Measurements from ENCODE around the gene ITIH5. TPM values are rescaled to one million over a fixed set of nuclear protein-coding genes. Genes with fewer than 3 reads are reported as not detected.

ITIH5 gene
- not detected in 2 replicates for total RNA-seq

DNA sequence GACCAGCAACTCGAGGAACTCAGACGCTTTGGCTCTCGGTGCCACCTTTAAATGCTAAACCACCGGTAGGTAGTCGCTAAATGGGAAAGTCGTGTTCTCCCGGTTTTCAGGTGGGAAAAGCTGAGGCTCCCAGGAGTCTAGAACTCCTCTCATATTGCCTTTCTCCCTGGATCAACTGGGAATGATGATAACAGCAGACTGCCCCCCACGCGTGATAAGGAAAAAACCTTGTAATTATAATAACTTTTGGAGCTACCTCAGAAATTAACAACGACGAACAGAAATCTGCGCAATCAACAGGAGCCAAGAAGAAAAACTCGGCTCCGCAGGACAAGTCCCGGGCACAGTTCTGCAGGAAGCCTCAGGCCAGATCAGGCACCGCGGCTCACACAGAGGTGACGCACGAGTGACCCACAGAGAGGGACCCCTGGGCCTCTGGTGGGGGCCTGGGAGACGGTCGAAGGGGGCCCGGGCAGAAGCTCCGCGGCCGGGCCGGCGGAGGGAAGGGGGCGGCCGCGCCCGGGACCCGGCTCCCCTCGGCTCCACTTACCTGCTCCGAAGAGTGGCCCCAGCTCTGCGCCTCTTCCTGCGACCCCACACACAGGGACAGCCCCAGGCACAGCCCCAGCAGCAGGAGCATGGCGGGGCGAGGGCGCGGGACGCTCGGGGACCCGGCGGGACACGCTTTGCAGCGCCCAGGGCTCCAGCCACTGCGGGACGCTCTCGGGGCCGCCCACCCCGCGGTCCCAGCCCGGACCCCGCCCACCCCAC is at the start of gene ITIH5:
ITIH5 (minus strand) TSS at position 714 of the 771 bp plus-strand sequence; CDS start at position 640, 74 bp downstream.

DNA sequence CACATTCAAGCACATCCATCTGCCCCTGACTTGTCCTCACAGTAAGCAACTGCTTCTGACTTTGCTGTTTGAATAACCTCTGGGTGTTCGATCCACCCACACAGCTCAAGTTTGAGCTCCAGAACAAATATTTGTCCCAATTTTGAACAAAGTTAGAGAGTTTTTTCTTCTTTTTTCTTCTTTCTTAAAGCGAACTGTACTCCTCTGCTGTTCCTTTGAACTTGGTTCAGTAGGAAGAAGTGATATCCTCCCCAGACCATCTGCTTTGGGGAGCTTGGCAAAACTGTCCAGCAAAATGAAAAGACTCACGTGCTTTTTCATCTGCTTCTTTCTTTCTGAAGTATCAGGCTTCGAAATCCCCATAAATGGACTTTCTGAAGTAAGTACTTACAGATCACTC is 36.4 kb upstream of the ITIH5 start, which contains the start of gene ITIH2:
ITIH2 (plus strand) TSS at position 177 of the 400 bp plus-strand sequence; CDS start at position 296, 119 bp downstream.

Other genes starting within 250 kb of the ITIH5 start
- not detected in 2 replicates for gene ITIH2, start 36.4 kb upstream of the ITIH5 start, total RNA-seq
- 10.2 and 12.0 TPM in 2 replicates for gene KIN, start 121.0 kb upstream of the ITIH5 start, total RNA-seq
- gene ATP5F1C, start 121.2 kb upstream of the ITIH5 start, total RNA-seq = 375 and 384 TPM in 2 replicates
- 6.5 and 7.4 TPM in 2 replicates for gene TAF3, start 151.5 kb upstream of the ITIH5 start, total RNA-seq

Measured in thoracic aorta endothelial cell (primary cell).